ENCODE results near the gene BMP7. TPM values are rescaled to one million over a fixed set of nuclear protein-coding genes. Genes with fewer than 3 reads are reported as not detected.

Gene BMP7
- total RNA-seq, 4 donors from 2014 or later: 4.6 to 7.1 (median 5.6) TPM

DNA sequence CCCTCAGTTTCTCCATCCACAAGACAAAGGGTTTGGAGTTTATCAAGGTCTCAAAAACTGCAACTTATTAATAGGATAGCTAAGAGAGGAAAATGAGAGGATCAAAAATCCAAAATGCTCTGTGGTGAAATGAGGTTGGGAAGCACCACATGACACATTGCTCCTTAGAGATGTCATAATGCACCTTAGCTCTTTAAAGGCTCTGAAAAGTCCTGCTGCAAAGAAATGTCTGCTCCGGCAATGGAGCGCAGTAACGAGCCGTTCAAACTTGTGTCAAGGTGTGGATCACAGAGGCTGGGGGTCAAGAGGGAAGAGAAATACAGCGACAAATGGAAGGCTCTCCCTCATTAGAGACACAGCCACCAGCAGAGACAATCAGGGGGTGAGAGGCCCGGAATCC lies 53.1 kb downstream of the BMP7 start:
- no peaks in the 10 kb centered on the region for H3K36me3 ChIP-seq
- peaks cover 12 to 16% (median 15%) of the 10 kb centered on the region in 4 donors for H3K4me1 ChIP-seq
- no peak for DNase-seq (ENCODE audit: extremely low spot score)
- 87% methylated on average over 6 of the region's 6 CpGs for WGBS
- no peak overlapping the region for H3K4me3 ChIP-seq
- no peaks in the 10 kb centered on the region for H3K27me3 ChIP-seq
- TF ChIP-seq, protein P1, sequence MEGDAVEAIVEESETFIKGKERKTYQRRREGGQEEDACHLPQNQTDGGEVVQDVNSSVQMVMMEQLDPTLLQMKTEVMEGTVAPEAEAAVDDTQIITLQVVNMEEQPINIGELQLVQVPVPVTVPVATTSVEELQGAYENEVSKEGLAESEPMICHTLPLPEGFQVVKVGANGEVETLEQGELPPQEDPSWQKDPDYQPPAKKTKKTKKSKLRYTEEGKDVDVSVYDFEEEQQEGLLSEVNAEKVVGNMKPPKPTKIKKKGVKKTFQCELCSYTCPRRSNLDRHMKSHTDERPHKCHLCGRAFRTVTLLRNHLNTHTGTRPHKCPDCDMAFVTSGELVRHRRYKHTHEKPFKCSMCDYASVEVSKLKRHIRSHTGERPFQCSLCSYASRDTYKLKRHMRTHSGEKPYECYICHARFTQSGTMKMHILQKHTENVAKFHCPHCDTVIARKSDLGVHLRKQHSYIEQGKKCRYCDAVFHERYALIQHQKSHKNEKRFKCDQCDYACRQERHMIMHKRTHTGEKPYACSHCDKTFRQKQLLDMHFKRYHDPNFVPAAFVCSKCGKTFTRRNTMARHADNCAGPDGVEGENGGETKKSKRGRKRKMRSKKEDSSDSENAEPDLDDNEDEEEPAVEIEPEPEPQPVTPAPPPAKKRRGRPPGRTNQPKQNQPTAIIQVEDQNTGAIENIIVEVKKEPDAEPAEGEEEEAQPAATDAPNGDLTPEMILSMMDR (IDR thresholded peaks at IDR 0.05): no peak
- TF ChIP-seq EP300 (IDR thresholded peaks at IDR 0.05) (no peak), POLR2AphosphoS5 (IDR thresholded peaks at IDR 0.05) (no peak)
- H3K9me3 ChIP-seq: no peaks in the 10 kb centered on the region
- H3K27ac ChIP-seq (replicated peaks in 1 of 4): peak overlapping the region in 1 of 4 donors; percentile 65
- intact Hi-C loops (cut with DNase I): no loop called here

DNA sequence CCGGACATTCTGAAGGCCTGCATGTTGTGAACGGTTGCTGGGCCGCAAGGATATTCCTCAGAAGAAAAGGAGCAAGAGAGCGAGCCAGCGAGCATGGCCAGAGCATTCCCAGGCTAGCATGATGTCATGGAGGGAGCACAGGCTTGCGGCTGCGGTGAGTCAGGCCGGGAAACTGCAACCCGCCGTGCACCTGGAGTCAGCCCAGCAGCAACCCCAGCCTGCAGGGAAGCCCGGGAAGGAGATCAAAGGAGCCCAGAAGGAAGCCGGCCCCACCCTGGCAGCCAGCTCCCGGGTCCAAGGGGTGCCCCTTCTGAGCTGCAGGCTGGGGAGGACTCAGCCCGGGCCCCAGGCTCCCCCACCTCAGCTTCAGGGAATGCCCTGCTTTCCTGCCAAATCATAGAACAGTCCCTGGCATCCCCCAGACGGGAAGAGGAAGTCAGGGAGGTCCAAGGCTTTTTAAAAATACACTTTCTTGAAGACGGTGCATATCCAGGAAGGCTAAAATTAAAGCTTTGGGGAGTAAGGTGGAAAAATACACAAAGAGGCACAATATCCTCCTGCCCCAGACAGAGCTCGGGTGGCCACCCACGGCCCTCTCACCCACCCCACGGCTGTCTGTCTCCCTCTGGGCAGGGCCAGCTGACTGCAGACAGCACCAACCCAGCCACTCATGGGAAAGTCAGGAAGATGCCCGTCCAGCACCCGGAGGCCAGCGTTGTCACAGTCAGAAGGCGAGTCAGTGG lies 53.7 kb downstream of the BMP7 start:
- H3K27ac ChIP-seq (replicated peaks in 1 of 4): peak overlapping the region in 3 of 4 donors; percentile 16 to 65 (median 44)
- WGBS: 32% methylated on average over 16 of the region's 23 CpGs
- H3K9me3 ChIP-seq: no peaks in the 10 kb centered on the region
- peak overlapping the region in 1 of 4 donors; percentile 9 for H3K4me3 ChIP-seq
- peak; percentile 93 for DNase-seq (ENCODE audit: extremely low spot score)
- H3K36me3 ChIP-seq: no peaks in the 10 kb centered on the region
- H3K27me3 ChIP-seq: no peaks in the 10 kb centered on the region
- TF ChIP-seq, protein P1 (IDR thresholded peaks at IDR 0.05): no peak
- TF ChIP-seq POLR2AphosphoS5 (IDR thresholded peaks at IDR 0.05) (peak; percentile 28 to 48), EP300 (IDR thresholded peaks at IDR 0.05) (no peak), POLR2A (IDR thresholded peaks at IDR 0.05; ENCODE audit: low read depth) (no peak)
- peaks cover 12 to 16% (median 15%) of the 10 kb centered on the region in 4 donors for H3K4me1 ChIP-seq
- intact Hi-C loops (cut with DNase I): no loop called here

DNA sequence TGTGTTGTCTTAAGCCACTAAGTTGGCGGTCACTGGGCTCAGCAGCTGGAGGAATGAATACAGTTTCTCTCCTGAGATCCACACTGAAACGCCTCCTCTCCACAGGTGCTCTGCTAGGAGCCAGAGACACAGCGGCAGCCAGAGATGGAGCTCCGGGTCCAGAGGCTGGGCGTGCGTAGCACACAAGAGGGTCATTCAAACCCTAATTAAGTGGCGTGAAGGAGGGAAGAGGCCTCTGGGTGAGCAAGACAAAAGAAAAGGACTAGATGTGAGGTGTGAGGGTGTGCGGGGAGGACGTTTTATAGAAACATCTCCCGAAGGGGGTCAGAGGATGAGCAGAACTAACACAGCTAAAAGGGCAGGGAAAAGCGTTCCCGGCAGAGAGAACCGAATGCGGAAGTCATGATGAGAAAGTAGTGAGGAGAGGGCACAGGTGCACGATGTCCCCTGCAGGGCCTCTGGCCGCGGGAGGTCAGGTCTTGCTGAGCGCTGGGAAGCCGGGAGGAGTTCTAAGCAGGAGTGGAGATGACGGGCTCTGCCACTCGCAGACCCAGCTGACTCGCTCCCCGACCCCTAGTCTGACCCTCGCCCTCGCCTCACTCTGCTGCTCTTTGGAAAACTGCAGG lies 54.4 kb downstream of the BMP7 start:
- Histone ChIP-seq H3K27ac (replicated peaks in 1 of 4) (peak overlapping the region in 3 of 4 donors; percentile 16 to 65 (median 44)), H3K9me3 (peaks cover 0 to 5% (median 0%) of the 10 kb centered on the region in 4 donors), H3K4me1 (peaks cover 12 to 16% (median 15%) of the 10 kb centered on the region in 4 donors), H3K36me3 (no peaks in the 10 kb centered on the region), H3K4me3 (peak overlapping the region in 1 of 4 donors; percentile 9), H3K27me3 (no peaks in the 10 kb centered on the region)
- intact Hi-C loops (cut with DNase I): no loop called here
- DNase-seq (ENCODE audit: extremely low spot score): no peak
- TF ChIP-seq, protein P1 (IDR thresholded peaks at IDR 0.05): no peak
- TF ChIP-seq EP300 (IDR thresholded peaks at IDR 0.05) (no peak), POLR2A (IDR thresholded peaks at IDR 0.05; ENCODE audit: low read depth) (no peak), POLR2AphosphoS5 (IDR thresholded peaks at IDR 0.05) (no peak)
- WGBS: 75% methylated on average over 22 of the region's 25 CpGs

DNA sequence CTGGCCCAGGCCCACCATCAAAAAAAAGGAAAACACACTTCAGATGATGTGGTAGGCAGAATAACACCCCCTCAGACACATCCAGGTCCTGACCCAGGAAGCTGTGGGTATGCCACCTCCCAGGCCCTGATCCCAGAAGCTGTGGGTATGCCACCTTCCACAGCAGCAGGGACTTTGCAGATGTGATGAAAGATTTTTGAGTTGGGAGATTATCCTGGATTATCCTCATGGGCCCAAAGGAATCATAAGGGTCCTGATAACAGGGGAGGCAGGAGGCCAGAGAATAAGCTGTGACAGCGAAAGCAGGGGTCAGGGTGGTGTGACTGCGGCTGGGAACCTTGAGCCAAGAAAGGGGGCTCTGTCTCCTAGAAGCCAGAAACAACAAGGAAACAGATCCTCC lies 55.0 kb downstream of the BMP7 start:
- no peak overlapping the region for H3K27ac ChIP-seq (replicated peaks in 1 of 4)
- H3K36me3 ChIP-seq: no peaks in the 10 kb centered on the region
- 75% methylated on average over 2 of the region's 2 CpGs for WGBS
- H3K27me3 ChIP-seq: no peaks in the 10 kb centered on the region
- H3K4me3 ChIP-seq: no peak overlapping the region
- TF ChIP-seq, protein P1 (IDR thresholded peaks at IDR 0.05): no peak
- no peak for TF ChIP-seq POLR2A (IDR thresholded peaks at IDR 0.05; ENCODE audit: low read depth)
- no peak for TF ChIP-seq POLR2AphosphoS5 (IDR thresholded peaks at IDR 0.05)
- no peak for TF ChIP-seq EP300 (IDR thresholded peaks at IDR 0.05)
- H3K4me1 ChIP-seq: peaks cover 12 to 16% (median 15%) of the 10 kb centered on the region in 4 donors
- no peak for DNase-seq (ENCODE audit: extremely low spot score)
- intact Hi-C loops (cut with DNase I): no loop called here
- peaks cover 0 to 7% (median 0%) of the 10 kb centered on the region in 4 donors for H3K9me3 ChIP-seq
